Epithelial cell of alveolus of lung (primary cell): ENCODE data around the gene TRAPPC2L. TPM values are rescaled to one million over a fixed set of nuclear protein-coding genes. Genes with fewer than 3 reads are reported as not detected.

Source experiments
- total RNA-seq: library from RNA; depleted of rRNA; stranded (reverse); fragments of >200 nt; gene quantifications from 2 replicates; pipeline ENCODE4 v1.2.1, GENCODE V29; 2015

Gene TRAPPC2L
- 32.6 and 40.5 TPM in 2 replicates for total RNA-seq

GRCh38 chr16:88856828-88857727, at the start of gene TRAPPC2L, which contains the start of gene GALNS:
TSS of gene TRAPPC2L (plus strand) at chr16:88857127. CDS start at chr16:88857151, 24 bp downstream.
TSS of gene GALNS (minus strand) at chr16:88856947. CDS start at chr16:88856877, 70 bp downstream.

DNA sequence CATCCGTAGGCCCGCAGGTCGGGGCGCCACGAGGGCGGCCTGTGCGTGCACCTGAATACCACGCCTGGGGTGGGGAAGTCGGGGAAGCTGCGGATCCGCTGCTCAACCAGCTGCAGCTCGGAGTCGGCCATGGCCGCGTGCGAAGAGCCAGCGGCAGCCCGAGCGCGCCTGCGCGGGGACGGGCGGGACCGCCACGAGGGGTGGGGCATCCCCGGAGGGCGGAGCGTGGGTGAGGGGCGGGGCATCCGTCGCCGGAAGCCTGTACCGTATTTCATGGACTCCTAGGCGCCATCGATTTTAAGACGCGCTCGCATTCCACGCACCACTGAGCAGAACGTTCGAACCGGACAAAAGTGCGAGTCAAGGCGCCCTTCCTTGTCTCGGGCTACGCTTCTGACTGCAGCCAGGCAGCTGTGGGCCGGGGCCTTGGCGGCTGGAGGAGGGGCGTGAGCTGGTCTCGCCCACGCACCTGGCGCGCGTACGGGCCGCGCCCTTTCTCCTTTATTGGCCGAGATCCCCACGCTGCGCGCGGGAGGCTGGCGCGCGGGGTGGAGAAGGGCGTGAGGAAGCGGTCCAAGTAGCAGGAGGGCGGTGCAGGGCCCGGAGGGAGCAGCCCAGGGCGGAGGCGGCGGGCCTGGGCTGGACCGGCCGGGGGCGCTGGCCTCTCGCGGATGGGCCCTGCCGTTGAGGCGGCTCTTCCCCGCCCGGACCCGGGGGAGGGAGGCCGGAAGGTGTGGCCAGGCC, 45.0 kb upstream of the TRAPPC2L start, which contains the start of gene APRT:
Gene APRT (minus strand): TSS at position 160 of the 744 bp plus-strand sequence. CDS start 29 bp downstream, at position 131.

DNA sequence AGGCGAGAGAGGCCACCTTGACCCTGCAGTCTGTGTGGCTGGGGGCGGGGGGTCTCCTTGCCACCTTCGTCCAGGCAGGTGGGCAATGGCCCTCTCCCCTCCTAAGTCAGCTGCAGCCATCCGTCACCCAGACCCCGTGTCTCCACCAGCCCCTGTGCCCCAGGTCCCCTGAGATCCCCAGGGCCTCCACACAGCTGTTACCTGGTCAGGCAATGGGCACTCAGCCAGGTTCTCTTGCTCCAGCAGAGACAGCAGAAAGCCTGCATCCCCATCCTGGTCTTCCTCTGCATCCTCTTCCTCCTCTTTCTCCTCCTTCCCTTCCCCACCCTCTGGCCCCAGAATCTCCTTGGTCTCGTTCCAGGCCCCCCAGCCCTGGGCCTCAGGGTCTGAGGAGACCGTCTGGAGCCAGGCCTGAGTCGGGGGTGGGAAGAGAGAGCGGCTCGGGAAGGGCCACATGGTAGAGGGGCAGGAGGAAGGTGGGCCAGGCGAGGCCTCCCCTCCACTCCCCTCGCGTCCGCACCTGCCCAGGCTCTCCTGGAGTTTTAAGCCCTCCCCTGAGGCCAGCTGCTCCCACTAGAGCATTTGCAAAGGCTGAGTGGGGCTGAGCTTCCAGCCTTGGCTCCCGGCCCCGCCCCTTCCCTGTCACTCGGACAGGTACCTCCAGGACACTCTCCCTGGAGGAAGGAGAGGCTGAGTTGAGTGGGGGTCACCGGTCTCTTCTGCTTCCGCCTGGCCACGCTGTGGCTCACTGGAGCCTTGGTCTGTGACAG, 9.4 kb downstream of the TRAPPC2L start, which contains the start of gene PABPN1L:
Gene PABPN1L (minus strand): TSS at position 510 of the 770 bp plus-strand sequence. CDS start 54 bp downstream, at position 456.

Other genes with a start within 250 kb of the TRAPPC2L start
- 1.3 TPM in 1 of 2 replicates, not detected in the other for gene IL17C, start 218.6 kb upstream of the TRAPPC2L start, total RNA-seq
- gene CYBA, start 206.1 kb upstream of the TRAPPC2L start, total RNA-seq = 229 and 600 TPM in 2 replicates
- 40.2 and 140 TPM in 2 replicates for gene MVD, start 194.0 kb upstream of the TRAPPC2L start, total RNA-seq
- 0.26 TPM in 1 of 2 replicates, not detected in the other for gene SNAI3, start 170.6 kb upstream of the TRAPPC2L start, total RNA-seq
- gene RNF166, start 150.7 kb upstream of the TRAPPC2L start, total RNA-seq = 28.7 and 34.6 TPM in 2 replicates
- 13.6 and 20.8 TPM in 2 replicates for gene CTU2, start 150.6 kb upstream of the TRAPPC2L start, total RNA-seq
- 63.6 and 160 TPM in 2 replicates for gene PIEZO1, start 71.9 kb upstream of the TRAPPC2L start, total RNA-seq
- gene CDT1, start 53.3 kb upstream of the TRAPPC2L start, total RNA-seq = 35.5 and 36.7 TPM in 2 replicates
- gene APRT, start 45.2 kb upstream of the TRAPPC2L start, total RNA-seq = 111 and 212 TPM in 2 replicates
- gene GALNS, start 180 bp upstream of the TRAPPC2L start, total RNA-seq = 19.0 and 40.9 TPM in 2 replicates
- gene PABPN1L, start 9.5 kb downstream of the TRAPPC2L start, total RNA-seq = not detected in 2 replicates
- not detected in 2 replicates for gene CBFA2T3, start 120.1 kb downstream of the TRAPPC2L start, total RNA-seq
- 27.3 and 27.9 TPM in 2 replicates for gene ACSF3, start 236.7 kb downstream of the TRAPPC2L start, total RNA-seq